Measurements from ENCODE around the gene CLEC20A.

Gene CLEC20A

GRCh38 chr1:178496410-178497135 lies at the start of gene CLEC20A:
Gene CLEC20A, minus strand, starts transcription at chr1:178496964. Its CDS starts 25 bp downstream, at chr1:178496939.
- H3K4me3 ChIP-seq (ENCODE audit: low read depth, low read length), result no peak within 1 kb of the TSS
- no peak for DNase-seq (ENCODE audit: low read depth)
- TF ChIP-seq CTCF (IDR thresholded peaks at IDR 0.05; ENCODE audit: low read depth, low read length, missing control alignments), result no peak

GRCh38 chr1:178544531-178544930 lies 47.8 kb upstream of the CLEC20A start:
- DNase-seq (ENCODE audit: low read depth), result no peak
- no peak overlapping the region for H3K4me3 ChIP-seq (ENCODE audit: low read depth, low read length)
- TF ChIP-seq CTCF (IDR thresholded peaks at IDR 0.05; ENCODE audit: low read depth, low read length, missing control alignments), result no peak

GRCh38 chr1:178543290-178543607 lies 46.5 kb upstream of the CLEC20A start:
- no peak for DNase-seq (ENCODE audit: low read depth)
- peak overlapping the region; percentile 78 for H3K4me3 ChIP-seq (ENCODE audit: low read depth, low read length)
- no peak for TF ChIP-seq CTCF (IDR thresholded peaks at IDR 0.05; ENCODE audit: low read depth, low read length, missing control alignments)

- peak; percentile 97 for TF ChIP-seq CTCF (IDR thresholded peaks at IDR 0.05; ENCODE audit: low read depth, low read length, missing control alignments)
- peak overlapping the region; percentile 78 for H3K4me3 ChIP-seq (ENCODE audit: low read depth, low read length)
- DNase-seq (ENCODE audit: low read depth), result peak; percentile 42
Measured at GRCh38 chr1:178542554-178543289, 46.0 kb upstream of the CLEC20A start.

- no peak for DNase-seq (ENCODE audit: low read depth)
- peak overlapping the region; percentile 78 for H3K4me3 ChIP-seq (ENCODE audit: low read depth, low read length)
- no peak for TF ChIP-seq CTCF (IDR thresholded peaks at IDR 0.05; ENCODE audit: low read depth, low read length, missing control alignments)
Measured at GRCh38 chr1:178541829-178542553, 45.2 kb upstream of the CLEC20A start.

GRCh38 chr1:178541379-178541778 lies 44.6 kb upstream of the CLEC20A start:
- no peak for TF ChIP-seq CTCF (IDR thresholded peaks at IDR 0.05; ENCODE audit: low read depth, low read length, missing control alignments)
- DNase-seq (ENCODE audit: low read depth), result no peak
- H3K4me3 ChIP-seq (ENCODE audit: low read depth, low read length), result no peak overlapping the region; the same call in 1 of the 2 replicates

Data from GM12864 (cell line).